Vagina (tissue), 2 donors: ENCODE data around the gene ACOXL.

ENCODE experiments used
- CTCF ChIP-seq, 3 experiments: fragments of 450-650 bp in 2 of 3; fragments of 200-600 bp in 1 of 3; sonication (generic) in 1 of 3; IDR thresholded peaks; one replicate each; pipeline ENCODE4 v1.5.1; 2017 to 2019; ENCODE audit warnings: antibody characterized with exemption in 3 of 3, mild to moderate bottlenecking in 2 of 3, moderate library complexity in 2 of 3
- POLR2A ChIP-seq, 2 donors: fragments of 450-650 bp; IDR thresholded peaks; one replicate each; pipeline ENCODE4 v1.6.1; 2017; ENCODE audit warnings: antibody characterized with exemption in 2 of 2, mild to moderate bottlenecking in 2 of 2, moderate library complexity in 2 of 2

- no peak for TF ChIP-seq POLR2A (IDR thresholded peaks at IDR 0.05)
- TF ChIP-seq CTCF (IDR thresholded peaks at IDR 0.05): no peak
Observed at GRCh38 chr2:110861616-110862260, 129.4 kb downstream of the ACOXL start.
